HG03135 (cell line): Measurements from ENCODE around the gene BICD1.
A peak's percentile ranks its signal among the peaks of the same experiment; 100 is the strongest.
"Not testable (repeated sequence)": the region's sequence is repeated elsewhere in the genome, so short reads cannot be mapped to it uniquely, and the experiment has no call there.

Source experiments
- ATAC-seq: cut with Tn5 transposase; IDR thresholded peaks from one replicate; pipeline ENCODE4 v1.9.1; 2021; ENCODE audit warnings: mild to moderate bottlenecking, moderate library complexity; ENCODE audit not compliant: unreplicated experiment

The BICD1 gene

GRCh38 chr12:32106517-32107358 lies at the start of gene BICD1:
TSS of gene BICD1 (plus strand) at chr12:32106847. CDS start at chr12:32107332, 485 bp downstream.
- ATAC-seq, result peak; percentile 82

GRCh38 chr12:32061033-32061432 lies 45.6 kb upstream of the BICD1 start:
- ATAC-seq, result no peak

- ATAC-seq, result no peak
These were observed 43.8 kb upstream of the BICD1 start for GRCh38 chr12:32062881-32063280.

GRCh38 chr12:32063796-32064195 lies 42.9 kb upstream of the BICD1 start:
- ATAC-seq, result no peak

- ATAC-seq, result no peak
These were observed 40.4 kb upstream of the BICD1 start for GRCh38 chr12:32066206-32066605.

GRCh38 chr12:32069071-32069470 lies 37.6 kb upstream of the BICD1 start:
- ATAC-seq, result no peak

GRCh38 chr12:32069731-32070130 lies 36.9 kb upstream of the BICD1 start:
- no peak for ATAC-seq

GRCh38 chr12:32070370-32070769 lies 36.3 kb upstream of the BICD1 start:
- no peak for ATAC-seq

GRCh38 chr12:32072102-32072501 lies 34.5 kb upstream of the BICD1 start:
- no peak for ATAC-seq

GRCh38 chr12:32074432-32074831 lies 32.2 kb upstream of the BICD1 start:
- no peak for ATAC-seq

- no peak for ATAC-seq
These were observed 29.7 kb upstream of the BICD1 start for GRCh38 chr12:32076941-32077340.

GRCh38 chr12:32080435-32080834 lies 26.2 kb upstream of the BICD1 start:
- ATAC-seq, result no peak

- ATAC-seq, result no peak
These were observed 23.2 kb upstream of the BICD1 start for GRCh38 chr12:32083489-32083888.

- no peak for ATAC-seq
These were observed 22.5 kb upstream of the BICD1 start for GRCh38 chr12:32084017-32084688.

- ATAC-seq, result no peak
These were observed 21.9 kb upstream of the BICD1 start for GRCh38 chr12:32084753-32085152.

- ATAC-seq, result no peak
These were observed 19.3 kb upstream of the BICD1 start for GRCh38 chr12:32087306-32087705.

- no peak for ATAC-seq
These were observed 17.5 kb upstream of the BICD1 start for GRCh38 chr12:32089156-32089555.

GRCh38 chr12:32089586-32089985 lies 17.1 kb upstream of the BICD1 start:
- no peak for ATAC-seq

- ATAC-seq, result no peak
These were observed 15.0 kb upstream of the BICD1 start for GRCh38 chr12:32091696-32092095.

GRCh38 chr12:32098112-32098511 lies 8.5 kb upstream of the BICD1 start:
- ATAC-seq, result no peak

- ATAC-seq, result not testable (repeated sequence)
These were observed 7.4 kb upstream of the BICD1 start for GRCh38 chr12:32099275-32099674.

GRCh38 chr12:32100361-32100760 lies 6.3 kb upstream of the BICD1 start:
- no peak for ATAC-seq
